ENCODE measurements around the gene ZC3H15.

Gene ZC3H15

DNA sequence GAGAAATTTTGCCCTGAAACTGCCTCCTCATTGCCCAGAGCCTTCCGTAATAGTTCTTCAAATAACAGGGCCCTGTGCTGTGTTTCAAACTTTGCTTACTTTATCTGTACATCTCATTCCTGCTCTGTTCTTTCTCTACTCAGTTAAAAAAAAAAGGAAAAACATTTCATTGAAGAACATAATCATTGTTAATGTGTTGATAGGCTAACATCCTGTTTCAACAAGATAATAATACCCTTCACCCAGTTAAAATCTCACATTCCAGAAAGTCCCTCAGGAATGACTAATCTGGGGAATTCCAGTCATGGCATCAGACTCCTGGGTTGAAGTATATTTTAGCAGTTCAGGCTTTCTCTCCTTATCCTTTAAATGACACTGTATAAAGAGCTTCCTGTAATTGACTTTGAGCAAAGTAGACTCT, 58.2 kb downstream of the ZC3H15 start:
- no peak for DNase-seq

DNA sequence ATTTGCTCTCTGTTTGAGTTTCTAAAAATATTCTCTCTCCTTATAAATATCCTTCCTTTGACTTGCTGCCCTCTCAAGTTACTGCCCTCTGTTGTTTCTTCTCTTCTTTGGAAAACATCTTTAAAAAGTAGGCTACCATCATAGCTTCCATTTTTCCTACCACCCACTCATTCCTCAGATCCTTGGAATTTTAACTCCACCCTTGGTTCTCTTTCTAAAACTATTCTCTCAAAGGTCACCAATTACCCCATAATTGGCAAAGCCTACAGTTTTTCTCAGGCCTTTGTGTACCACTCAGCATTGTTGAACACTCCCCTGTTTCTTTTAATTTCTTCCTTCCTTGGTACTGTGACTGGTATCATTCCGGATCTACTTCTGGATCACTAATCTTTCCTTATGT, 60.8 kb downstream of the ZC3H15 start:
- DNase-seq, result no peak

DNA sequence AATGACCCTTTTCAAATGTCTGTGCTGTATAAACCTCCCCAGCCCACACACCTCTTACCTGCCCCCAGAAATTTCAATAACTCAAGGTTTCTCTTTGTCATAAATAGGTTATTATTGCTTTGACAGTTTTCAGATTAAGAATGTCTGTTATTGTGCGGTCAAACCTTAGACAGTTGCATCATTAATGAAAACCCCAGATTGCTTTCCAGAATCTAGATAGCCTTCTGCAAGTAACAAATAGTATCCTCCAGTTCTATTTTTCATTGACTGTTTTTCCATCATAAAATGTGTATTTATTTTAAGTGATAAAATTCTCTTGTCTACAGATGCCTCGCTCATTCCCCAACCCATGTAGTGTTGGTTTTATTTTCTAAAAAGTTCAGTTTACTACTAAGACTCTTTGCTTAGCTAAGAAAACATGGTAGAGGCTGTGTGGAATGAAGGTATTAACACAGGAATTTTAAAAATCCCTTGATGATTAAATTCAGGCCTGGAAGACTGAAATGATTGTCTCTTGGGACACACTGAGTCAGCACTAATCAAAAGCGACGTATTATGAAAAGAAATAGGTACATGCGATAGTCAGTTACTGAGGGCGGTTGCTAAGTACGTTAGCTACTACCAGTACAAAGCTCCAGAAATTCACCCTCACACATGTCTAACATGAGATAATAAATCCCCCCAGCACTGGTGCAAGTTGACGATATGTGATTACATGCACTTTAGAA, 65.4 kb downstream of the ZC3H15 start:
- no peak for DNase-seq

DNA sequence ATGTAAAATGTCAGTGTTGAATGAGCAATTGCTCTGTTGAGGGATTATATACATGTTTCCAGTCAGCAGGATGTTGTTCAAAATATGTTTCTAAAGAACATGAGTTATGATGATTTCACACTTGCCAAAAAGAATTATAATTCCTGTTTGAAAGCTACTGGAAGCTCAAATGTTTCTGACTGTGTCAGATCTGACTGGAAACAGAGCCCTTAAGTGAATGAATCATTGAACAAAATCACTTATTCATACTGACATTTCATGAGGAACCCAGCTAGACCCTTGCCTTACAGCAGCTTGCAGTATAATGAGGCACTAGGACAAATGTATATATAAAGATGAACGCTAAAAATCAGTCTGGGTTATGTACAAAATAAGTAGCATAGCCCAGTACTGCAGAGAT, 68.4 kb downstream of the ZC3H15 start:
- DNase-seq, result no peak

DNA sequence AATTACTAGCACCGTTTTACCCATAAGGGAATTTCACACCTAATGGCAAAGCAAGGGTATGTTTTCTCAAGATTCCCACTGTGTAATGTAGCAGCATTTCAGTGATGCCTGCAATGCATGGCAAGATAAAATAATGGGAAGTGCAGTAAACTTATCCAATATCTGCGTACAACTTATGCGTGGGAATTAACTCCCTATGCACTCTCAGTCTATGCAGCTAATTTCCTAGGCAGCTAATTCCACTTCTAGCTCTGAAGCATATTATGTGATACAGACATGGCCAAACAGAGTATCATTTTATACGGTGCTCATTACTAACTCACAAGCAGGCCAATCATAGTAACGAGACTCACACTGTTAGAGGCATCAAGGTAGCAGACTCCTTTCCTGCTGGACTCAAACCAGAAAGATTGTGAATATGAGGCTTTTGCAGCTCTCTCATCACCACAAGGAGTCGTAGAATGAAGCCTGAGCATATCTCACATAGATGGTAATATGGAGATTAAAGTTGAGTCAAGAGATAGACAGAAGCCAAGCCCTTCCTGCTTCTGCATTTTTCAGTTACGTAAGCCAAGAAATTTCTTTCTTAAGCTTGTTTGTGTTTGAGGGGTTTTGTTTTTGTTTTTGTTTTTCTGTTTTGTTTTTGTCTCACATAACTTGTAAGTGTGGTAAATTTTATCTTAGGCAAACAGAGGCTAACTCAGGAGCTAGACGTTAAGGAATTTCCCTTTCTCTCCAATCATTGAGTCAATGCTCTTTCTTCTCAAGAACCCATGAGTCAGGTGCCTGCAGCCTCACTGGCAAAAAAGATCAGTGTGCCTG, 69.0 kb downstream of the ZC3H15 start:
- DNase-seq, result no peak

- DNase-seq, result no peak
These were observed 72.6 kb downstream of the ZC3H15 start for GRCh38 chr2:186558512-186559276.
